GM23248 (cell line): Measurements from ENCODE around the gene BLTP1.

Experiments used
- EZH2 ChIP-seq: fragments of 200-600 bp; sonication (generic); IDR thresholded peaks from 2 replicates; pipeline ENCODE4 v1.6.1; 2018; ENCODE audit warnings: antibody characterized with exemption, mild to moderate bottlenecking; ENCODE audit not compliant: insufficient read depth, poor library complexity, severe bottlenecking
- EZH2phosphoT487 ChIP-seq: fragments of 200-600 bp; sonication (generic); IDR thresholded peaks from 2 replicates; pipeline ENCODE4 v1.6.1; 2018; ENCODE audit warnings: antibody characterized with exemption, moderate library complexity, mild to moderate bottlenecking, low read depth; ENCODE audit not compliant: insufficient read depth

DNA sequence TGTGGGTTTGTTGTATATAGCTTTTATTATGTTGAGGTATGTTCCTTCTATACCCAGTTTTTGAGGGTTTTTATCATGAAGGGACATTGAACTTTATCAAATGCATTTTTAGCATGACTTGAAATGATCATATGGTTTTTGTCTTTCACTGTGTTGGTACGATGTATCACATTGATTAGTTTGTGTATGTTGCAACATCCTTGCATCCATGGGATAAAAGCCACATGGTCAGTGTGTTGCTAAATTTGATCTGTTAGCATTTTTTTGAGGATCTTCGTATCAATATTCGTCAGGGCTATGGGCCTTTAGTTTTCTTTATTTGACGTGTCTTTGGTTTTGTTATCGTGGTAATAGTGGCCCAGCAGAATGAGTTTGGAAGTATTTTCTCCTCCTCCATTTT is 11.3 kb upstream of the BLTP1 start:
- TF ChIP-seq EZH2: no peak
- TF ChIP-seq EZH2phosphoT487: no peak
